ENCODE results near the gene TLE1.
"Not testable (repeated sequence)": the region's sequence is repeated elsewhere in the genome, so short reads cannot be mapped to it uniquely, and the experiment has no call there.

The TLE1 gene

GRCh38 chr9:81597419-81598122, 91.8 kb downstream of the TLE1 start:
- DNase-seq, result no peak
- no peaks in the 10 kb centered on the region for H3K27me3 ChIP-seq (ENCODE audit: insufficient read depth, low read depth, severe bottlenecking)
- peaks cover 71% of the 10 kb centered on the region for H3K36me3 ChIP-seq
- H3K9me3 ChIP-seq (ENCODE audit: severe bottlenecking), result no peaks in the 10 kb centered on the region
- TF ChIP-seq CTCF (IDR thresholded peaks at IDR 0.05; ENCODE audit: low read depth, low read length), result no peak
- no peak overlapping the region for H3K4me3 ChIP-seq (ENCODE audit: low read depth, low read length)
- peak overlapping the region; percentile 31; the same call in 1 of the 2 replicates for H3K27ac ChIP-seq

GRCh38 chr9:81596679-81597418, 92.5 kb downstream of the TLE1 start:
- Histone ChIP-seq H3K36me3 (peaks cover 71% of the 10 kb centered on the region), H3K9me3 (ENCODE audit: severe bottlenecking) (no peaks in the 10 kb centered on the region), H3K4me3 (ENCODE audit: low read depth, low read length) (no peak overlapping the region), H3K27ac (peak overlapping the region; percentile 7), H3K27me3 (ENCODE audit: insufficient read depth, low read depth, severe bottlenecking) (no peaks in the 10 kb centered on the region)
- DNase-seq, result no peak
- TF ChIP-seq CTCF (IDR thresholded peaks at IDR 0.05; ENCODE audit: low read depth, low read length), result no peak

- no peak for TF ChIP-seq CTCF (IDR thresholded peaks at IDR 0.05; ENCODE audit: low read depth, low read length)
- Histone ChIP-seq H3K4me3 (ENCODE audit: low read depth, low read length) (no peak overlapping the region), H3K27me3 (ENCODE audit: insufficient read depth, low read depth, severe bottlenecking) (no peaks in the 10 kb centered on the region), H3K27ac (peak overlapping the region; percentile 7), H3K36me3 (peaks cover 77% of the 10 kb centered on the region), H3K9me3 (ENCODE audit: severe bottlenecking) (no peaks in the 10 kb centered on the region)
- peak; percentile 44 for DNase-seq
Observed at GRCh38 chr9:81595887-81596543, 93.3 kb downstream of the TLE1 start.

GRCh38 chr9:81595293-81595692, 94.1 kb downstream of the TLE1 start:
- not testable (repeated sequence) for H3K27ac ChIP-seq; DNase-seq; H3K27me3 ChIP-seq (ENCODE audit: insufficient read depth, low read depth, severe bottlenecking); H3K4me3 ChIP-seq (ENCODE audit: low read depth, low read length); H3K9me3 ChIP-seq (ENCODE audit: severe bottlenecking)
- peaks cover 80% of the 10 kb centered on the region for H3K36me3 ChIP-seq

- no peak for TF ChIP-seq CTCF (IDR thresholded peaks at IDR 0.05; ENCODE audit: low read depth, low read length)
- Histone ChIP-seq H3K9me3 (ENCODE audit: severe bottlenecking) (no peaks in the 10 kb centered on the region), H3K27me3 (ENCODE audit: insufficient read depth, low read depth, severe bottlenecking) (no peaks in the 10 kb centered on the region), H3K4me3 (ENCODE audit: low read depth, low read length) (no peak overlapping the region), H3K36me3 (peaks cover 80% of the 10 kb centered on the region), H3K27ac (no peak overlapping the region)
- no peak for DNase-seq
Observed at GRCh38 chr9:81594415-81594814, 94.9 kb downstream of the TLE1 start.

- Histone ChIP-seq H3K36me3 (peaks cover 84% of the 10 kb centered on the region), H3K9me3 (ENCODE audit: severe bottlenecking) (no peaks in the 10 kb centered on the region), H3K27ac (no peak overlapping the region; the same call in 1 of the 2 replicates), H3K27me3 (ENCODE audit: insufficient read depth, low read depth, severe bottlenecking) (no peaks in the 10 kb centered on the region), H3K4me3 (ENCODE audit: low read depth, low read length) (no peak overlapping the region)
- no peak for TF ChIP-seq CTCF (IDR thresholded peaks at IDR 0.05; ENCODE audit: low read depth, low read length)
- no peak for DNase-seq
Observed at GRCh38 chr9:81592887-81593266, 96.5 kb downstream of the TLE1 start.

All from WERI-Rb-1 (cell line).